Renal cortex interstitium (tissue), 11 donors: ENCODE data around the gene SARDH. TPM values are rescaled to one million over a fixed set of nuclear protein-coding genes. Genes with fewer than 3 reads are reported as not detected.

Experiments used
- DNase-seq, 11 donors: peaks; one replicate each; pipeline ENCODE4 v3.0.0-alpha.2; 2013; ENCODE audit warnings: low read depth in 9 of 11, low spot score in 4 of 11; ENCODE audit errors: extremely low read depth in 1 of 11
- polyA plus RNA-seq, 3 donors: library from polyadenylated mRNA; unstranded; fragments of 120-200 nt; gene quantifications; one replicate each; pipeline ENCODE4 v1.2.1, GENCODE V29; 2013; ENCODE audit not compliant: insufficient read length in 3 of 3

The SARDH gene
- polyA plus RNA-seq, 3 donors, result 7.6 to 13.3 (median 12.3) TPM

- no peak for DNase-seq
Measured at GRCh38 chr9:133694686-133695085, 43.5 kb downstream of the SARDH start.

GRCh38 chr9:133693703-133694529, 44.2 kb downstream of the SARDH start:
- no peak for DNase-seq

- DNase-seq, result no peak
Measured at GRCh38 chr9:133693116-133693515, 45.0 kb downstream of the SARDH start.

GRCh38 chr9:133692364-133692985, 45.7 kb downstream of the SARDH start:
- DNase-seq, result no peak

GRCh38 chr9:133691626-133692363, 46.4 kb downstream of the SARDH start:
- no peak for DNase-seq

GRCh38 chr9:133691191-133691590, 47.0 kb downstream of the SARDH start:
- DNase-seq, result no peak

- peak in 5 of 11 donors; percentile 66 to 81 (median 74) for DNase-seq
Measured at GRCh38 chr9:133690081-133690561, 48.0 kb downstream of the SARDH start.

GRCh38 chr9:133689151-133689763, 48.9 kb downstream of the SARDH start:
- DNase-seq, result no peak

- DNase-seq, result no peak
Measured at GRCh38 chr9:133687856-133688761, 50.0 kb downstream of the SARDH start.

GRCh38 chr9:133686642-133687575, 51.2 kb downstream of the SARDH start:
- DNase-seq, result no peak

GRCh38 chr9:133685653-133686609, 52.2 kb downstream of the SARDH start:
- DNase-seq, result no peak

GRCh38 chr9:133684936-133685361, 53.2 kb downstream of the SARDH start:
- DNase-seq, result no peak

- DNase-seq, result no peak
Measured at GRCh38 chr9:133684121-133684935, 53.8 kb downstream of the SARDH start.

GRCh38 chr9:133683586-133684120, 54.5 kb downstream of the SARDH start:
- no peak for DNase-seq
